Cardiac fibroblast (primary cell): ENCODE data around the gene U2AF1.
"Not testable (repeated sequence)": the region's sequence is repeated elsewhere in the genome, so short reads cannot be mapped to it uniquely, and the experiment has no call there.

ENCODE experiments used
- DNase-seq, 2 donors: peaks; one replicate each; pipeline versions ENCODE4 v3.0.0 to v3.0.0-alpha.2; 2010; ENCODE audit warnings: low read depth in 2 of 2
- H3K4me3 ChIP-seq, 2 donors: replicated peaks in 1 of 2; 1 replicate in 1 of 2; 2 replicates in 1 of 2; pipeline ENCODE4 v1.5.1; 2011; ENCODE audit warnings: low read depth in 2 of 2, low read length in 2 of 2, mild to moderate bottlenecking in 2 of 2, moderate library complexity in 1 of 2

Gene U2AF1

GRCh38 chr21:43106965-43107793, at the start of gene U2AF1:
U2AF1 (minus strand) TSS chr21:43107570; CDS start chr21:43107494, 76 bp downstream.
- peak; percentile 1 to 5 for DNase-seq
- H3K4me3 ChIP-seq: peak within 1 kb of the TSS; percentile 54 to 62

GRCh38 chr21:43153601-43154000, 46.2 kb upstream of the U2AF1 start:
- not testable (repeated sequence) for DNase-seq, H3K4me3 ChIP-seq

- H3K4me3 ChIP-seq: not testable (repeated sequence)
Measured at GRCh38 chr21:43149344-43149743, 42.0 kb upstream of the U2AF1 start.

GRCh38 chr21:43147999-43148398, 40.6 kb upstream of the U2AF1 start:
- H3K4me3 ChIP-seq, DNase-seq: not testable (repeated sequence)

More at GRCh38 chr21:43149344-43149743, 42.0 kb upstream of the U2AF1 start:
- not testable (repeated sequence) for DNase-seq

- H3K4me3 ChIP-seq, DNase-seq: not testable (repeated sequence)
Measured at GRCh38 chr21:43146637-43147036, 39.3 kb upstream of the U2AF1 start.

- not testable (repeated sequence) for DNase-seq
Measured at GRCh38 chr21:43141407-43141806, 34.0 kb upstream of the U2AF1 start.

GRCh38 chr21:43138944-43139343, 31.6 kb upstream of the U2AF1 start:
- not testable (repeated sequence) for H3K4me3 ChIP-seq, DNase-seq

More at GRCh38 chr21:43141407-43141806, 34.0 kb upstream of the U2AF1 start:
- not testable (repeated sequence) for H3K4me3 ChIP-seq

GRCh38 chr21:43134520-43134919, 27.1 kb upstream of the U2AF1 start:
- DNase-seq, H3K4me3 ChIP-seq: not testable (repeated sequence)

GRCh38 chr21:43130094-43130493, 22.7 kb upstream of the U2AF1 start:
- not testable (repeated sequence) for H3K4me3 ChIP-seq

GRCh38 chr21:43115956-43116355, 8.6 kb upstream of the U2AF1 start:
- DNase-seq, H3K4me3 ChIP-seq: not testable (repeated sequence)

More at GRCh38 chr21:43130094-43130493, 22.7 kb upstream of the U2AF1 start:
- DNase-seq: not testable (repeated sequence)

- DNase-seq, H3K4me3 ChIP-seq: not testable (repeated sequence)
Measured at GRCh38 chr21:43114483-43114882, 7.1 kb upstream of the U2AF1 start.

GRCh38 chr21:43109006-43109405, 1.6 kb upstream of the U2AF1 start:
- H3K4me3 ChIP-seq, DNase-seq: not testable (repeated sequence)

- DNase-seq, H3K4me3 ChIP-seq: not testable (repeated sequence)
Measured at GRCh38 chr21:43108177-43108576, 807 bp upstream of the U2AF1 start.

- H3K4me3 ChIP-seq, DNase-seq: not testable (repeated sequence)
Measured at GRCh38 chr21:43107794-43108137, 396 bp upstream of the U2AF1 start.

GRCh38 chr21:43104642-43105041, 2.7 kb downstream of the U2AF1 start:
- not testable (repeated sequence) for DNase-seq, H3K4me3 ChIP-seq

- DNase-seq: not testable (repeated sequence)
Measured at GRCh38 chr21:43102281-43102680, 5.1 kb downstream of the U2AF1 start.

GRCh38 chr21:43101676-43102075, 5.7 kb downstream of the U2AF1 start:
- DNase-seq, H3K4me3 ChIP-seq: not testable (repeated sequence)

More at GRCh38 chr21:43102281-43102680, 5.1 kb downstream of the U2AF1 start:
- not testable (repeated sequence) for H3K4me3 ChIP-seq

GRCh38 chr21:43101000-43101399, 6.4 kb downstream of the U2AF1 start:
- H3K4me3 ChIP-seq, DNase-seq: not testable (repeated sequence)

GRCh38 chr21:43091979-43092614, 15.3 kb downstream of the U2AF1 start:
- H3K4me3 ChIP-seq, DNase-seq: not testable (repeated sequence)
